ENCODE measurements around the gene UNC13B. TPM values are rescaled to one million over a fixed set of nuclear protein-coding genes. Genes with fewer than 3 reads are reported as not detected.

The UNC13B gene
- total and polyA plus RNA-seq, 2 donors (not counting 3 experiments of a cell fraction or from before 2014, with no cell fraction given) = 30.1 to 46.2 TPM

- dilution Hi-C loops (cut with MboI; ENCODE audit: extremely low pct_ligation_motif_present, low sequenced_read_pairs) (no loop called here), intact Hi-C loops (cut with micrococcal nuclease) (loop anchor here (1.0 to 2.0 kb wide), 2 partner anchors 93 to 219 kb away; no protein-coding TSS in a partner anchor)
- Histone ChIP-seq H3K27me3 (ENCODE audit: control insufficient read depth in 2 of 2, insufficient read depth in 2 of 2, low read length in 2 of 2) (no peaks in the 10 kb centered on the region), H3K4me3 (replicated peaks in 1 of 3; ENCODE audit: insufficient read depth in 1 of 3, low read depth in 1 of 3, low read length in 3 of 3) (no peak overlapping the region), H3K9me1 (replicated peaks; ENCODE audit: control insufficient read depth, extremely low read depth, insufficient read depth, low read length) (no peaks in the 10 kb centered on the region), H4K20me1 (replicated peaks; ENCODE audit: control insufficient read depth, extremely low read depth, insufficient read depth, low read length) (no peaks in the 10 kb centered on the region), H3K79me2 (ENCODE audit: control insufficient read depth, insufficient read depth, low read length) (no peaks in the 10 kb centered on the region), H3K9me3 (replicated peaks; ENCODE audit: control insufficient read depth, insufficient read depth, low read length) (no peaks in the 10 kb centered on the region), H3K36me3 (ENCODE audit: control insufficient read depth in 2 of 2, extremely low read depth in 1 of 2, insufficient read depth in 2 of 2, low read length in 2 of 2) (no peaks in the 10 kb centered on the region), H3K4me2 (ENCODE audit: insufficient read depth, low read length) (no peak overlapping the region), H3K27ac (ENCODE audit: insufficient read depth, low read depth, low read length) (no peak overlapping the region), H3K4me1 (ENCODE audit: control insufficient read depth, extremely low read depth, insufficient read depth, low read length) (no peaks in the 10 kb centered on the region), H3K9ac (replicated peaks; ENCODE audit: extremely low read depth, insufficient read depth, low read length) (no peak overlapping the region), H2AFZ (ENCODE audit: low read depth, low read length) (no peak overlapping the region)
- no peak for FAIRE-seq
- ChIA-PET POLR2A (interaction anchor here (1.2 kb wide), 1 partner anchor 96 kb away, joined by 3 read pairs; the partner anchor contains the start of gene UNC13B), CTCF (interaction anchor here (0.7 to 5.9 kb wide), 29 partner anchors 8 to 359 kb away, joined by 3 to 109 read pairs (median 5); partner anchors contain the start of genes ATOSB, FANCG and UNC13B)
- no peak for DNase-seq (ENCODE audit: low read depth, low spot score)
- BruUV-seq (replicated peaks) = no TSS peak
- no peak for TF ChIP-seq FOS (IDR thresholded peaks at IDR 0.05; ENCODE audit: borderline replicate concordance, insufficient read depth, low read length)
- TF ChIP-seq JUN (IDR thresholded peaks at IDR 0.05; ENCODE audit: borderline replicate concordance, insufficient read depth, insufficient read length, low read depth) = no peak
- no peak for TF ChIP-seq MYC (IDR thresholded peaks at IDR 0.05; ENCODE audit: low read depth, low read length)
- TF ChIP-seq POLR2AphosphoS5 (IDR thresholded peaks at IDR 0.05; ENCODE audit: insufficient read depth, low read depth, low read length) = no peak
- TF ChIP-seq GATA2 (IDR thresholded peaks at IDR 0.05; ENCODE audit: insufficient read depth, insufficient read length, low read depth, low read length) = no peak
- TF ChIP-seq POLR2A (IDR thresholded peaks at IDR 0.05; ENCODE audit: low read depth, low read length) = no peak
- TF ChIP-seq CTCF (IDR thresholded peaks at IDR 0.05; ENCODE audit: extremely low read depth in 1 of 2, insufficient read depth in 1 of 2, low read depth in 1 of 2, low read length in 2 of 2) = no peak
- TF ChIP-seq EZH2 (IDR thresholded peaks at IDR 0.05; ENCODE audit: borderline replicate concordance, low read depth, low read length, severe bottlenecking) = no peak
- TF ChIP-seq MAX (IDR thresholded peaks at IDR 0.05; ENCODE audit: insufficient read depth, insufficient read length) = no peak
Observed at GRCh38 chr9:35257986-35258659, 96.3 kb downstream of the UNC13B start.

Data from endothelial cell of umbilical vein (primary cell).